GM19238 (cell line): Measurements from ENCODE around the gene RASGRF2.
"Not testable (repeated sequence)": the region's sequence is repeated elsewhere in the genome, so short reads cannot be mapped to it uniquely, and the experiment has no call there.

Experiments used
- DNase-seq: peaks from one replicate; pipeline ENCODE4 v3.0.0; 2011; ENCODE audit warnings: low spot score; ENCODE audit not compliant: insufficient read length

RASGRF2 gene

GRCh38 chr5:81269751-81270393 is 309.7 kb downstream of the RASGRF2 start:
- DNase-seq, result no peak

DNA sequence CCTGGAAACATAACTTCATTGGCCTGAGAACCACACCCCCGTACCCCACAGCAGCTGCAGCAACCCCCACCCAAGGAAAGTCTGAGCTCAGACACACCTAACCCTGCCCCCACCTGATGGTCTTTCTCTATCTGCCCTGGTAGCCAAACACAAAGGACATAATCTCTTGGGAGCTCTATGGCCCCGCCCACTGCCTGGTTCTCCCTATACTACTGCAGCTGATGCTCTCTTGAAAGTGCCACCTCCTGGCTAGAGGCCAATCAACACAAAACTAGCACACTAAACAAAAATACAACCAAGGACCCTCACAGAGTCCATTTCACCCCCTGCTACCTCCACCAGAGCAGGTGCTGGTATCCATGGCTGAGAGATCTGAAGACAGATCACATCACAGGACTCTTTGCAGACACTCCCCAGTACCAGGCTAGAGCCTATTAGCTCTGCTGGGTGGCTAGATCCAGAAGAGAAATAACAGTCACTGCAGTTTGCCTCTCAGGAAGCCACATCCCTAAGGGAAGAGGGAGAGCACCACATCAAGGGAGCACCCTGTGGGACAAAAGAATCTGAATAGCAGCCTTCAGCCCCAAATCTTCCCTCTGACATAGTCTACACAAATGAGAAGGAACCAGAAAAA is 310.3 kb downstream of the RASGRF2 start:
- DNase-seq, result not testable (repeated sequence)
